SK-N-SH (cell line): ENCODE measurements around the gene TPRX2.
A peak's percentile ranks its signal among the peaks of the same experiment; 100 is the strongest.

Experiments
- CTCF ChIP-seq: fragments of 200-600 bp; sonication (generic); IDR thresholded peaks from 2 replicates; pipeline ENCODE4 v1.6.1; 2017; ENCODE audit warnings: antibody characterized with exemption, mild to moderate bottlenecking, moderate library complexity
- EP300 ChIP-seq, 2 experiments: IDR thresholded peaks; 2 replicates each; pipeline versions ENCODE4 v1.4.0 to v1.6.1; 2012; ENCODE audit warnings: borderline replicate concordance in 1 of 2, low read depth in 1 of 2, low read length in 1 of 2
- FOSL2 ChIP-seq: IDR thresholded peaks from 2 replicates; pipeline ENCODE4 v1.4.0; 2012; ENCODE audit warnings: low read depth, mild to moderate bottlenecking, moderate library complexity, borderline replicate concordance
- GABPA ChIP-seq: IDR thresholded peaks from 2 replicates; pipeline ENCODE4 v1.4.0; 2012; ENCODE audit warnings: low read depth, mild to moderate bottlenecking
- IRF3 ChIP-seq: fragments of 150-350 bp; IDR thresholded peaks from 2 replicates; pipeline ENCODE4 v1.6.1; 2016; ENCODE audit warnings: mild to moderate bottlenecking, low read depth, low read length
- MAX ChIP-seq: IDR thresholded peaks from 2 replicates; pipeline ENCODE4 v1.4.0; 2012; ENCODE audit warnings: low read depth
- POLR2AphosphoS5 ChIP-seq: IDR thresholded peaks from 2 replicates; pipeline ENCODE4 v1.6.1; 2012; ENCODE audit warnings: low read depth, low read length
- RCOR1 ChIP-seq: fragments of 150-350 bp; IDR thresholded peaks from 2 replicates; pipeline ENCODE4 v1.6.1; 2017; ENCODE audit warnings: antibody characterized with exemption, low read length
- RFX5 ChIP-seq: IDR thresholded peaks from 2 replicates; pipeline ENCODE4 v1.6.1; 2012; ENCODE audit warnings: mild to moderate bottlenecking, improper control_type of control experiment, low read length
- USF2 ChIP-seq: fragments of 150-350 bp; IDR thresholded peaks from 2 replicates; pipeline ENCODE4 v1.6.1; 2017; ENCODE audit warnings: antibody characterized with exemption, low read length, low read depth, borderline replicate concordance

GRCh38 chr19:47813304-47813994, 45.6 kb upstream of the TPRX2 start:
- TF ChIP-seq MAX (no peak), CTCF (peak; percentile 63), RCOR1 (no peak), POLR2AphosphoS5 (no peak), FOSL2 (no peak), IRF3 (no peak), GABPA (no peak), EP300 (IDR thresholded peaks at IDR 0.05; ENCODE audit: borderline replicate concordance in 1 of 2, low read depth in 1 of 2, low read length in 1 of 2) (no peak), USF2 (no peak), RFX5 (no peak)
